Esophagus muscularis mucosa (tissue), 4 donors: Measurements from ENCODE around the gene XPO6. TPM values are rescaled to one million over a fixed set of nuclear protein-coding genes. Genes with fewer than 3 reads are reported as not detected.

Experiments used
- DNase-seq: peaks from one replicate; pipeline ENCODE4 v3.0.0-alpha.2; 2017; ENCODE audit errors: extremely low spot score
- H3K27ac ChIP-seq, 4 donors: fragments of 200-600 bp; sonication (generic); replicated peaks in 1 of 4; 1 replicate in 3 of 4; 2 replicates in 1 of 4; pipeline ENCODE4 v1.5.1; 2016 to 2019; ENCODE audit warnings: mild to moderate bottlenecking in 1 of 4
- H3K27me3 ChIP-seq, 4 donors: fragments of 200-600 bp; sonication (generic); one replicate each; pipeline versions ENCODE4 v1.5.1 to v1.6.0; 2016 to 2019
- H3K36me3 ChIP-seq, 4 donors: fragments of 200-600 bp; sonication (generic); one replicate each; pipeline ENCODE4 v1.5.1; 2016 to 2019
- H3K4me1 ChIP-seq, 4 donors: fragments of 200-600 bp; sonication (generic); one replicate each; pipeline ENCODE4 v1.5.1; 2016 to 2019
- H3K4me3 ChIP-seq, 4 donors: fragments of 200-600 bp; sonication (generic); 1 replicate in 2 of 4; 2 replicates in 2 of 4; pipeline ENCODE4 v1.5.1; 2016 to 2019; ENCODE audit warnings: mild to moderate bottlenecking in 4 of 4, moderate library complexity in 1 of 4
- H3K9me3 ChIP-seq, 4 donors: fragments of 200-600 bp; sonication (generic); 1 replicate in 3 of 4; 2 replicates in 1 of 4; pipeline ENCODE4 v1.5.1; 2016 to 2019
- CTCF ChIP-seq, 3 experiments: fragments of 200-600 bp in 2 of 3; fragments of 450-650 bp in 1 of 3; sonication (generic) in 2 of 3; IDR thresholded peaks; one replicate each; pipeline ENCODE4 v1.5.1; 2017 to 2019; ENCODE audit warnings: antibody characterized with exemption in 3 of 3, mild to moderate bottlenecking in 2 of 3, moderate library complexity in 1 of 3
- EP300 ChIP-seq: sonication (generic); formaldehyde crosslinking; IDR thresholded peaks from one replicate; pipeline ENCODE4 v1.6.1; 2017; ENCODE audit warnings: antibody characterized with exemption
- POLR2A ChIP-seq: fragments of 450-650 bp; IDR thresholded peaks from one replicate; pipeline ENCODE4 v1.6.1; 2017; ENCODE audit warnings: antibody characterized with exemption, moderate library complexity, mild to moderate bottlenecking, low read depth
- POLR2AphosphoS5 ChIP-seq, 2 donors: sonication (generic); formaldehyde crosslinking; IDR thresholded peaks; one replicate each; pipeline ENCODE4 v1.6.1; 2017; ENCODE audit warnings: antibody characterized with exemption in 2 of 2
- WGBS: methylation state at CpG from one replicate; pipeline ENCODE4 v1.1.5; 2018; 5-methylcytosine and 5-hydroxymethylcytosine counted together
- intact Hi-C: fragments of 100-400 bp; cut with DNase I; formaldehyde crosslinking; loops from one replicate; pipeline ENCODE4 v1.15.1; 2023
- total RNA-seq, 4 donors: library from RNA; depleted of rRNA; stranded (reverse); fragments of >200 nt; gene quantifications; one replicate each; pipeline versions ENCODE4 v1.1.0 to v1.2.1, GENCODE V29; 2016

XPO6 gene
- total RNA-seq, 4 donors from 2014 or later: 39.0 to 68.3 (median 51.1) TPM

GRCh38 chr16:28172336-28172735 is 39.4 kb downstream of the XPO6 start:
- TF ChIP-seq EP300 (no peak), CTCF (IDR thresholded peaks at IDR 0.05) (no peak)
- Histone ChIP-seq H3K27ac (no peak overlapping the region), H3K4me1 (no peaks in the 10 kb centered on the region), H3K4me3 (no peak overlapping the region), H3K9me3 (no peaks in the 10 kb centered on the region), H3K36me3 (peaks cover 23 to 84% (median 63%) of the 10 kb centered on the region in 4 donors), H3K27me3 (no peaks in the 10 kb centered on the region)
- 85% methylated on average over 9 of the region's 9 CpGs for WGBS
- no peak for DNase-seq
- intact Hi-C loops: no loop called here

GRCh38 chr16:28171816-28172215 is 39.9 kb downstream of the XPO6 start:
- H3K27ac ChIP-seq: no peak overlapping the region
- H3K27me3 ChIP-seq: no peaks in the 10 kb centered on the region
- no peak overlapping the region for H3K4me3 ChIP-seq
- H3K9me3 ChIP-seq: no peaks in the 10 kb centered on the region
- WGBS: 81% methylated on average over 2 of the region's 2 CpGs
- no peaks in the 10 kb centered on the region for H3K4me1 ChIP-seq
- intact Hi-C loops: no loop called here
- H3K36me3 ChIP-seq: peaks cover 28 to 84% (median 63%) of the 10 kb centered on the region in 4 donors
- TF ChIP-seq POLR2A (no peak), EP300 (no peak), POLR2AphosphoS5 (IDR thresholded peaks at IDR 0.05) (no peak), CTCF (IDR thresholded peaks at IDR 0.05) (no peak)
- no peak for DNase-seq

- peaks cover 0 to 6% (median 3%) of the 10 kb centered on the region in 4 donors for H3K4me1 ChIP-seq
- no peaks in the 10 kb centered on the region for H3K9me3 ChIP-seq
- intact Hi-C loops: no loop called here
- DNase-seq: no peak
- TF ChIP-seq POLR2AphosphoS5 (IDR thresholded peaks at IDR 0.05) (no peak), CTCF (IDR thresholded peaks at IDR 0.05) (no peak), POLR2A (no peak), EP300 (no peak)
- no peak overlapping the region for H3K27ac ChIP-seq
- H3K4me3 ChIP-seq: no peak overlapping the region
- WGBS: 91% methylated on average over 6 of the region's 6 CpGs
- H3K36me3 ChIP-seq: peaks cover 43 to 79% (median 63%) of the 10 kb centered on the region in 4 donors
- no peaks in the 10 kb centered on the region for H3K27me3 ChIP-seq
These were observed 42.7 kb downstream of the XPO6 start for GRCh38 chr16:28168991-28169554.

GRCh38 chr16:28167730-28168129 is 44.0 kb downstream of the XPO6 start:
- Histone ChIP-seq H3K27ac (no peak overlapping the region), H3K9me3 (no peaks in the 10 kb centered on the region), H3K27me3 (no peaks in the 10 kb centered on the region), H3K36me3 (peaks cover 40 to 69% (median 55%) of the 10 kb centered on the region in 4 donors), H3K4me3 (no peak overlapping the region), H3K4me1 (peaks cover 0 to 19% (median 13%) of the 10 kb centered on the region in 4 donors)
- intact Hi-C loops: no loop called here
- no peak for DNase-seq
- TF ChIP-seq POLR2AphosphoS5 (IDR thresholded peaks at IDR 0.05) (no peak), POLR2A (no peak), CTCF (IDR thresholded peaks at IDR 0.05) (no peak), EP300 (no peak)
- WGBS: 90% methylated on average over 3 of the region's 3 CpGs

GRCh38 chr16:28167221-28167620 is 44.5 kb downstream of the XPO6 start:
- TF ChIP-seq CTCF (IDR thresholded peaks at IDR 0.05) (no peak), EP300 (no peak), POLR2AphosphoS5 (IDR thresholded peaks at IDR 0.05) (no peak), POLR2A (no peak)
- no peak for DNase-seq
- peaks cover 38 to 64% (median 53%) of the 10 kb centered on the region in 4 donors for H3K36me3 ChIP-seq
- no peak overlapping the region for H3K4me3 ChIP-seq
- peaks cover 0 to 21% (median 15%) of the 10 kb centered on the region in 4 donors for H3K4me1 ChIP-seq
- H3K27ac ChIP-seq: no peak overlapping the region
- H3K27me3 ChIP-seq: no peaks in the 10 kb centered on the region
- 96% methylated on average over 7 of the region's 7 CpGs for WGBS
- intact Hi-C loops: no loop called here
- no peaks in the 10 kb centered on the region for H3K9me3 ChIP-seq
